Hematopoietic multipotent progenitor cell treated with erythropoietin and hydrocortisone succinate and interleukin-3 and kit ligand, for 4 days (in vitro differentiated cells): Measurements from ENCODE around the gene PCNX1.

Source experiments
- DNase-seq: peaks from one replicate; pipeline ENCODE4 v3.0.0-alpha.2; 2015

PCNX1 gene

DNA sequence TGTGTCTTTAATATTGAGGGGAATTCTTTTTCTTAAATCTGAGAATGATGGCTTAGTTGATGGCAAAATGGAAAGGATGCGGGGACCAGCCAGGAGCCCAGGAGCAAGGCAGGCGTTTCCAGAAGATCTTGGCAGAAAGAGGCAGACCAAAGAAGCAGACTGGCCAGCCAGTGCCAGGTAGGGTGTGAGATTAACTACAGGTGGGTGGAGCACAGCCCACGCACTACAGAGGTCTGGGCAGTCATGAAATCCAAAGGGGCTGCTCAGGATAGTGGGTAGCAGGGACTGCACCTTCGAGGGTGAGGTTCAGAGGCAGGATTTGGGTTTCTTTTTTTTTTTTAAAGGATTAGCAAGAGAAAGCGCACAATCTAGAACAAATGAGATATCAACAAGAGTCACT, 17.7 kb upstream of the PCNX1 start:
- DNase-seq: no peak

DNA sequence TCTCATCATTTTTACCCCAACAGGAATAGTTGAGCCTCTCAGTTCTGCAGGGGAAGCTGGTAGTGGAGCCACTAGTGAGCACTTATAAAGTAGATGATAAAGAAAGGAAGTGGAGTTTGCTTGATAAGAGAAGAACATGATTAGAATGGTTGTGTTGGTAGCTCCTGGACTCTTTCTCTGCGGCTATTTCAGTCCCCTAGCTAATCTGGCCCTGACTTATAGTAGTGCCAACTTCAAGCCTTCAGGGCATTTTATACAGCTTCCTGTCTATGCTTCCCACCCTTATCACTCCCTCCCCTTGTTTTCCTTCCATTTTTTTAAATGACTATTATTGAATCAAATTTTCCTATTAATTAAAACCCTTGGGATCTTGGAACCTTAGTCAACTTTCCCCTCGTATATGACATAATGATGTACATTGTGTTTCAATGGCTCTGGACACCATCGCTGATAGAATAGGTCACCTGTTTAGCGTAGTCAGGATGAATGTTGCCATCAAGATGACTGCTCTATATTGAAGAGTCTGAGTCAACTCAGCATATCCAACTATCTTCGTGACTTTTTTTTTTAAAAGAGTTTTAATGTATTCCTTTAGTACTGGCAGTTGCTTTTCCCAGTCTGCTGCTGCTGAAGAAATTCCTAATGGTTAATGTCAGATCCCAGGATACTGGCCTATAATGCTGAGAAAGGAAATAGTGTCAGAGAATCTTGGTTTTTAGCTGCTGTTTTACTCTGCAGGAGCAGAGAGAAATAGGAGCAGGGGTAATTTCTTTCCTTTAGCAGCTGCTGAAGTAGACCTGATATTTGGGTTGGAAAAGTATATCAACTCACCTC, 16.2 kb upstream of the PCNX1 start:
- DNase-seq: peak; percentile 64

DNA sequence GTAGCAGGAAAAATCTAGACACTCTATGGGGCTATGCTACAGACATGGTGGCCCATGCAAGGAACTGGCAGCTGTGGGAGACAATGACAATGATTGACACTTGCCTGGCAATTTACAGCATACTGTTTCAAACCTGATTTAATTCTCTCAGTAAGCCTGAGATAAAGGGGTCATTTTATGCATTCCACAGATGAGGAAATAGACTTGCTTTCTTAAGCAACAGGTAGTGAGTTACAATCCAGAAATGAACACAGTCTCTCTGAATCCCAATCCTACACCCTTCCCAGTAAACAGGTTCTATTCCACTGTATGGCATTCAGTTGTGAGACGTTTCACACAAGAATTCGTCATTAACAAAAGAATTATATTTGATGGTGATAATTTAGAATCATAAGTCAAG, 15.5 kb upstream of the PCNX1 start:
- no peak for DNase-seq

DNA sequence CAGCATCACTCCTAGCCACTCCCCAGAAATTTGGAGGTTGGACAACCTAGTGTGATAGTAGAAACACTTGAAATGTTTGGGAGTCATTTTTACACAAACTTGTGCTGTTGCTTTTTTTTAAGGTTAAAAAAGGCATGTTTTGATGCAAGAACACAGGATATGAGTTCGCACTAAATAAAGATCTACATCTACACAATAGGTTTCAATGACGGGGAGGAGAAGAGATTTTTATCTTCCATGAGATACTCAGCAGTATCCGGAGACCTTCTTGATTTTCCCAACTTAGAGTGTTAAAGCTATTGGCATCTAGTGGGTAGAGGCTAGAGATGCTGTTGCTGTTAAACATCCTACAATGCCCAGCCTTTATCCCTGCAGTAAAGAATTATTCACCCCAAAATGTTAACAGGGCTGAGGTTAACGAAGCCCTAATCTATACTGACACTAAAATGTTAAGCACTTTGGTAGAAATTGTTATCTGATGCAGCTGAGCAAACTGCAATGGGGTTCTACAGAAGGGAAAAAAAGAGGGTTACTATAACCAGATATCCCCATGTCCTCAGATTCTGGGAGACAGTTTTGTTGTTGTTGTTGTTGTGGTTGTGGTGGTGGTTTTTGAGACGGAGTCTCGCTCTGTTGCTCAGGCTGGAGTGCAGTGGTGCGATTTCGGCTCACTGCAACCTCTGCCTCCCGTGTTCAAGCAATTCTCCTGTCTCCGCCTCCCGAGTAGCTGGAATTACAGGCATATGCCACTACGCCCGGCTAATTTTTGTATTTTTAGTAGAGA, 14.0 kb upstream of the PCNX1 start:
- DNase-seq: peak; percentile 56

DNA sequence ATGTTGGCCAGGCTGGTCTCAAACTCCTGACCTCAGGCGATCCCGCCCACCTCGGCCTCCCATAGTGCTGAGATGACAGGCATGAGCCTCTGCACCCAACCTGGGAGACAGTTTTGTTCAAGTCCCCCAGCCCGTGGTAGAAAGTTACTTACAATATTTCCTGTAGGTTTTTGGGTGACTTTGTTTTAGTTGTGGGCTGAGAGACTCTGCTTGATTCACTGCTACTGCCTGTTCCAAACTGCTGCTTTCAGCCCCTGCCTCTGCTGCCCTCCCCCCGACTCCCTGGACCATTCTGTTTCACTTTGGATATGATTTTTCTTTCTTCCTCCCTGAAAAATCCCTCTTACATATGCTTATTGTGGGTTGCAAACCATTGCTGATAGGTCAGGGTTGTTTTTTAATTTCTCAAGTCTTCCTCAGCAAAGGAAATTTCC, 13.4 kb upstream of the PCNX1 start:
- no peak for DNase-seq

DNA sequence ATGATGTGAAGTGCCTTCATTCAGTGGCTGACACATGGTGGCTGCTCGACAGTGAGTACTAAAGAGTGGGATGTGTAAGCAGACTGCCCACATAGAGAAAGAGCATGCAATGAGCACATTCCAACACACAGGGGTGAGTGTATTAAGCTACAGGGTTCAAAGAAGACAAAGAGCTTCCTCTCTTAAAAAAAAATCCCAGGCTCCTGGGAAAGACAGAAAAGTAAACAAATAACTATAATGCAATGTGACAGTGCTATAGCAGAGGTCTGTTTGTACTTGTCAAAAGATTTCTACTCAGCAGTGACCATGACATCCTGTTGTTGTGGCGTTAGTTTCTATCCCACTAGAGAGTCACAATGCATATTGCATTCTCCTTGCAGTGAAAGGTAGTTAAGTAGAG, 12.4 kb upstream of the PCNX1 start:
- DNase-seq: no peak

DNA sequence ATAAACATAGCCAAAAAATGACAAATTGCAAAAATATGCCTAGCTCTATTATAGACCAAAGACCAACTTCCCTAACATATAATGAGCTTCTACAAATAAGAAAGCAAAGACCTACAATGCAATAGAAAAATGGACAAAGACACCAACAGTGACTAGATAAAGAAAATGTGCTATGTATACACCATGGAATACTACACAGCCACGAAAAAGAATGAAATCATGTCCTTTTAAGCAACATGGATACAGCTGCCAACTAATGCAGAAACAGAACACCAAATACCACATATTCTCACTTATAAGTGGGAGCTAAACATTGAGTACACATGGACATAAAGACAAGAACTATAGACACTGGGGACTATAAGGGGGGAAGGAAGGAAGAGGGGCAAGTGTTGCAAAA, 10.9 kb upstream of the PCNX1 start:
- no peak for DNase-seq

DNA sequence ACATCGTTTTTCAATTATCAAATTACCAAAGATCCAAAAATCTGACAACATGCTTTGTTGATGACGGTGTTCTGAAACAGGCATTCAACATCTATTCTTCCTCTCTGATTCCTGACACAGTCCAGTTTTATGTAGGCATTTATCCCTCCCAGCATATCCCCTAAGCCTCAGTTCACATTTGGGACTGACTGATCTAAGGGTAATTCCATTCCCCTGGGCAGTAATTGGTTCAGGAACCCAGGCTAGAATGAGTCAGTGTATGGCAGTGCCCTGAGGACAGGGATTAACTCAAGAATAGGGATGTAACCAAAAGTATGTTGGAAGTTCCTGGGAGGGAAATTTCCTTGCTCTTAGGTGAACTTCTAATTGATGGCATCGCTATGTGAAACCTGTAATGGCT, 10.3 kb upstream of the PCNX1 start:
- DNase-seq: no peak

DNA sequence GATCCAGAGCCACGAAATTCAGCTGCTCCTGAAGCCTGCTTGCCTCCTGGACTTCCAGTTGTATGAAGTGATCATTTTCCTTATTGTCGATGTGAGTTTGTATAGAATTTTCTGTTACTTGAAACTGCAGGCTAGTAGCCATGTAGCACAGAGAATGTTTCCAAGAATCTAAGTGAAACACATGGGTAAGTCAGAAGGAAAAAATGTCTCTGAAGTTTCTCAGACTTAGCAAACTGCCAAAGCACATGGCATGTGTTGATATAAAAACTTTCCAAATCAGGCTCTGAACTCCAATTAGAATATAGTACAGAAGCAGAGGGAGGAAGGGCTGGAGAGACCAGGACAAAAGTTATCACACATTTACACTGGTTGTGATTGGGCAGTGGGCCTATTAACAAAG, 9.8 kb upstream of the PCNX1 start:
- no peak for DNase-seq

DNA sequence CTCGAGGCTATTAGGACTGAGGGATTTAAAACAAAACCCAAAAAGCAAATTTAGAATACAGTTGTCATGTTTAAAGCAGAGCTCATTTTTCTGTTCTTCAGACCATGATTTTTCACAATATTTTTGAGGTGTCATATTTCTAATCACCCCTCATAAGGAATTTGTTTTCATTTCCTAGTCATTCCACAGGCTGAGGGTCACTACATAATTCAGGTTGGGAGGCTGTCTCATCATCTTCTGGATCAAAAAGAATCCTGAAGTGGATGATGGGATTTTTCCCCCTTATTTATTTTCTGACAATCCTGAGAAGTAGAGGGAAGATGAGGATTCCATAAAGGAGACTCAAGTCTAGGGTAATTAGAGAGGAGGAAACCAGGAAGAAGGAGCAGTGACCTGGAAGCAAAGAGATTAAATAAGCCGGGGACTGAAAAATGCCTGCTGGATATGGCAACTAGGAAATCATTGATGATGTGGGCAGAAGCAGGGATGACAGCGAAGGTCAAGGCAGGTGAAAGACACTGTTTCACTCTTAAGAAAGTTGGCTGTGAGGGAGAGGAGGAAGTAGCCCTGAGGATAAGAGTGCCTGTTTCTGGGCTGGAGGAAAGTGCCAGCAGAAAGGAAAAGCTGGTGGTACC, 9.0 kb upstream of the PCNX1 start:
- DNase-seq: no peak

DNA sequence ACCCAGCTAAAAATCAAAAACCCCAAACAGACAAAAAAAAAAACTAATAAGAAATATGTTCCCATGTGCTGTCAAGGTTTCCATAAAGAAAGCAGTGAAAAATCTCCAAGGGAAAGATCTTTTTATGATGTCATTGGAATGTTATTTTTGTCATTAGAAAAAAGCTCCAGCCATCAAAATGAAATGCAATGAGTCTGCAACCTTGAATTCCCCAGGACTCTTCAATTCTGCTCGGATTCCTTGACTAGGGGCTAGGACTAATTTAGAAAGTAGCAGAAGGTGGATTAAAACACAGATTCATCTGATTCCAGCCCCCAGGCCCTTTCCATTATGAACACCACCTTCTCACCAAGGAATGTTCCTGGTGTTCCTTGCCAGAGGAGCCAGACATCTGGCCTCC, 6.0 kb upstream of the PCNX1 start:
- no peak for DNase-seq

DNA sequence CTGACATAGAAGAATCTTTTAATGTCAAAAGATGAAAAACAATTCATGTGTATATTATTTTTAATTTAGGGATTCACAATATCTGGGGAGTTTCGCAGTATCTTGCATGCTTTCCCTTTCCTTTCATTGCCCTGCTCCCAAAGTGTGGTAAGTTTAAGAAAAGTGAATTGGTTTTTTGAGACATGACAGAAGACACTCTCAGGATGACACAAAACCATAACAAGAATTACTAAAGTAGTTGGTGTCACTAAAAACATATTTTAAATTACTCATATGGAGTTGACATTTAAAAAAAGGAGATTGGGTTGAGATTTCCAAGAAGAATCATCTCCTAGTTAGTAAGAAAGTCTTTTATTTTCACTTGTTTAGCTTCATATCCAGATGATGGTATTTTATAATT, 5.1 kb upstream of the PCNX1 start:
- no peak for DNase-seq

DNA sequence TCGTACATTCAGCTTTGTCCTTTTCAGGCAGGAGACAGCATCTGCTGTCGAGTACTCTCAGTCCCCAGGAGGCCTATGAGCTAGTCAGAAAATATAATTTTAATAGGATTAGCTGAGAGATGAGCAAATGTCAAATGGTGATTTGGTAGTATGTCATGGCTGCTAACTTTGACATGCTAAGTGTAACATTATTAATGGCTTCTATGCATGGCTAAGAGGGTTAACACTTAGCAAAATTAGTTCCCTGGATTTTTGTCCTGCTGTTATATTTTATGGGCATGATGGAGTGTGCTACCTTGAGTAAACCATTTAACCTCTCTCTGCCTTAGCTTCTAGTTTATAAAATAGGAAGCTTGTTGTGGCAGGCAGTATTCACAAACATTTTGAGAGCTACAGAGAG, 2.9 kb upstream of the PCNX1 start:
- no peak for DNase-seq

DNA sequence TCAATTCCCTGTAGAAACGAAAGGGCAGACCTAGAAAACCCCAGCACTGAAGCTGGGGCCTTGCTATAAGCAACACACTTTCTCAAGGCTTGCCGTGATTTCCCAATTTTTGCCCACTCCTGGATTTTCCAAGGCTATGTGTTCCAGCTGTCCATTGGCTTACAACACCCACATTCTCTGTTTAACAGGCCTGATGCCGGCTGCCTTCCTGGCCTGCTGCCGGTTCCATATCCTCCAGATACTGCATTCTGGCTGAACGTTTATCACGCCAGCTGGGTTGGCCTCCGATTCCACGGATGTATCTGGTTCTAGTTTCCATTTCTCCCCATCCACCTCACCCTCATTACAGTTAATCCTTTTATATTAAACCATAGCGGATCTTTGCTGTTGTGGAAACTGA, 2.0 kb upstream of the PCNX1 start:
- DNase-seq: no peak

DNA sequence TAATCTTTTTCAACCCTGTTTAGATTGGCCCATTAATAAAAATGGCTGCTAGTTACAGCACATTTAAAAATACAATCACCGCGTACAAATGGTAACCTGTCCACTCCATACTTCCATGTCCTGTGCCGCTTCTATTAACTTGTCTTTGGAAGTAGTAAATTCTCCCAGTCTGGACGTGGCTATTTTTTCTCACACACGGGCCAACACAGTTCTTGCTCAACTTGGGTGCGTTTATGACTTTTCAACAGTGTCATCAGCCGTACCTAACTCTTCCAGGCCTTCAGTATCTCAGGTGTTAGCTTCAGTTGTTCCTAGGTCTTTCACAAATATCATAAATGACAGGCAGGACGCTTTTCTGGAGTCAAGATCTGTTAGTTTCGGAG, 475 bp upstream of the PCNX1 start:
- DNase-seq: no peak

DNA sequence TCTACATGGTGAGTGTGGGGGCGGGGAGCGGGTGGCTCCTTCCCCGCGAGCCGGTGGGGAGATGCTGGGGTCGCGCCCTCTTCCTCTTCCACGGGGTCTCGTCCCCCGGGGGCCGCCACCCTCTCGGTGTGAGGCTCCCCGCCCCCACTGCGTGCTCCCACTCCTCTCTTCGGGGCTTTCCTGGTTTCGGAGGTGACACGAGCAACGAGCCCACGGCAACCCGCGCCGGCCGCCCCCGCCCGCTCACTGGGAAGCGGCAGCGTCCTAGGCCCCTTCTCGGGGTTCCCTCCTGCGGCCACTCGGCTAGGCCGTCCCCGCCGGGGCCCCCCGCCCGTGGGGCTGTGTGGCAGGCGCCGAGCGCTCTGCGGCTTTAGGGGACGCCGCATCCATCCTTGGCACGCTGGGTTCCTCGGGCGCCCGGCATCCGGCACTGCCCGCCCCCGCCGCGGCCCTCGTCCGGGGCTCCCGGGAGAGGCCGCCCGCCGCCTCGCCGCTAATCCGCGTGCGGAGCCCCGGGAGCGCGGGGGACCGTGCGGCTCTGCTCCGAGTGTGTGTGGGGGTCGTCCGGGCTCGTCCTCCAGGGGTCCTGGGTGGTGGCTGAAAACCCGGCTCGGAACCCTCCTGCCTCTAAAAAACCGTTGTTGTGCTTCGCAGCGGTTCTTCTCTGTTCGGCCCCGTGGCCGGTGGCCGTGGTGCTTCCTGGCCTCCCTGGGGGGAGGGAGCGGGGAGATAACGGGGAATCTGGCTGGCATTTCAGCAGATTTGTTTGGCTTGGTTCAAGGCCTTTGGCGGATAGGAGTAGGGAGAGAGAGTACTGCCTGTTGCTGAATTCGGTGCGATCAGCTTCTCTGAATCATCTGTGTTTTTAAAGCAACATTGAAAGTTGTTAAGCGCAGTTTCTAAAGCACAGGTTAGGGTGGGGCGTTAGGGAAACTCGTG, 1.0 kb downstream of the PCNX1 start:
- peak; percentile 57 for DNase-seq

DNA sequence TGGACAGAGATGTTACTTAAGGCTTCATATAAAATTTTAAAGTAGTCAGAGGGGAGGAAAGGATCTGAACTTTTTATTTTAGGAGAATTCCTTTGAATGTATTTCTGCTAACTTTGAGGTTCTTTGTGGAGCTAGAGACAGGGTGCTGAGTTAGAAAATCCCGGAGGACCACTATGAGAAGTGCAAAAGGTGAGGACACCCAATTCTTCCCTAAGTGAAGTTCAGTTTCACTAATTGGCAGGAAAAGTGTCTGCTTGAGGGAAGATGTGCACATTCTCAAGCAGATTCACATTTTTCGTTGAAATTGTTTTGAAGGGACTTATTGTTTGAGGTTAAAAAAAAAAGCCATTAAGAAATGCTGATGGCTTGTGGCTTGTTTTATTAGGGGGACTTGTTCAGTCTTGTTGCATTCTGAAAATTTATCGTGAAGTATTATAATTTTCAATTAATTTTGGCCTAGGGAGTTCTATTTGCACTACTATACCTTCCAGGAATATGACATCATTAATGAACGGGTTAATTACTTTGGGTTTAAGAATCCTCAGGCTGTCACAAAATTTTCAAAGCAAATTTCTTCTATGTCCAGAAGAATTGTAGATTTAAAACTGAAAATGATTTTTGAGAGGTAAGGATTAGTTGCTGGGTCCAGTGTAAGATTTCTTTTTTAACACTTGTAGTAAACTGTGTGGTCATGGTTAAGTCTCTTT, 1.8 kb downstream of the PCNX1 start:
- no peak for DNase-seq

DNA sequence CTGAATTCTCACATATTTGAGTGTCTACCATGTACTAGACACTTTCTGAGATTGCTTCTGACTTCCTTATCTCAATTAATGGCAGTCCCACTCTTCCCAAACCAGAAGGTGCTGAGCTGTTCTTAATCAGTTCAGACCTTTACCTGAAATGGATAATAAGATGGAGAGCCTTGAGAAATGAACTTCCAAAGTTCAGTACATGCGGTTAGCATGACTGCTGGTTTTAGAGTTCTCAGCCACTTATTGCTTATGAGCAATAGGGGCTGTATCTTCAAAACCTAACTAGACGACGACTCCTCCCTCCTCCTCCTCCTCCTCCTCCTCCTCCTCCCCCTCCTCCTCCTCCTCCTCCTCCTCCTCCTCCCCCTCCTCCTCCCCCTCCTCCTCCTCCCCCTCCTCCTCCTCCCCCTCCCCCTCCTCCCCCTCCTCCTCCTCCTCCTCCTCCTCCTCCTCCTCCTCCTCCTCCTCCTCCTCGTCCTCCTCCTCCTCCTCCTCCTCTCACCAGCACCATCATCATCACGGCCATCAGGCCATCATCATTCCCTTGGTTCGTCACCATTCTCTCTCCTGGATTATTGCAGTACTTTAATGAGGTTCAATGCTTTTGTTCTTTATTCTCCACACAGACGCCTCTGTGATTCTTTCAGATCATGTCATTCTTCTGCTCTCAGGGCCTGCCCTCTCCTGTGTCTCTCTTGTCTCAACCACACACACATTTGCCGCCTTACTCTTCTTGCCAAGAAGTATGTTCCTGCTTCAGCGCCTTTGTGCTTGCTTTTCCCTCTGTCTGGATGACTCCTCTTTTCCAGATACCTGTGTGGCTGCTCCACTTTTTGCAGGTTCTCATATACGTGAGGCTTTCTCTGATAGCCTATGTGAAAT, 2.7 kb downstream of the PCNX1 start:
- DNase-seq: no peak

DNA sequence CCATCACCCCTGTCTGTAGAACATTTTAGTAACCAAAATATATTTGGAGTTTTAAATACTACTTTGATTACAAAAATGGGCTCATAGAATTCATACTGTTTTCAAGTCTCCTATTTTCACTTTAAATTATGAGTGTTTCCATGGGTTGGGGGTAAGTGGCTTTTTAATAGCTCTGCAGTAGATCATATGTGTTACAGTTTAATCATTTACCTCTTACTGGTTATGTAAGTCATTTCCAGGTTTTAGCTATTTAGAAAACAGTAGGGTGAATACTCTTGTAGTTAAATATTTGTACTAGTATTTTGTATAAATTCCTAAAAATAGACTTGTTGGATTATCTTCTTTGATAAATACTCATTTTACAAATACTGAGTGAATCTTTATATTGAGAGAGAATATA, 8.2 kb downstream of the PCNX1 start:
- DNase-seq: no peak

DNA sequence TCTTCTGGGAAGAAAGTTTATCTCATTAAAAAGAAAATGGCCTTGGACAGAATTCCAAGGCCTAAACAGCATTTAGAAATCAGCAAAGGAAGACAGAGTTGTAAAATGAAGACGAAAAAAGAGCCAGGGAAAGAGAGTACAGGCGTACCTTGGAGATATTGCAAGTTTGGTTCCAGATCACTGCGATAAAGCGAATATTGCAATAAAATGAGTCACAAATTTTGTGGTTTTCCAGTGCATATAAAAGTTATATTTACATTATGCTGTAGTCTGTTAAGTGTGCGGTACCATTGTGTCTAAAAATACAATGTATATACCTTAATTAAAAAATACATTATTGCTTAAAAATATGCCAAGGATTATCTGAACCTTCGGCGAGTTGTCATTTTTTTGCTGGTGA, 9.0 kb downstream of the PCNX1 start:
- DNase-seq: no peak

DNA sequence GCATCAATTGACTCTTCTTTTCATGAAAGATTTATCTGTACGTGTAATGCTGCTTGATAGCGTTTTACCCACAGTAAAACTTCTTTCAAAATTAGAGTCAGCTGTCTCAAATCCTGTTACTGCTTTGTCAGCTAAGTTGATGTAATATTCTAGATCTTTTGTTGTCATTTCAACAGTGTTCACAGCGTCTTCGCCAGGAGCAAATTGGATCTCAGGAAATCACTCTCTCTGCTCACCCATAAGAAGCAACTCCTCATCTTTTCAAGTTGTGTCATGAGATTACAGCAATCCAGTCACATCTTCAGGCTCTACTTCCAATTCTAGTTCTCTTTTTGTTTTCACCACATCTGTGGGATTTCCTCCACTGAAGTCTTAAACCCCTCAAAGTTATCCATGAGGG, 9.5 kb downstream of the PCNX1 start:
- no peak for DNase-seq
